ENCODE measurements around the gene SPTY2D1.

DNA sequence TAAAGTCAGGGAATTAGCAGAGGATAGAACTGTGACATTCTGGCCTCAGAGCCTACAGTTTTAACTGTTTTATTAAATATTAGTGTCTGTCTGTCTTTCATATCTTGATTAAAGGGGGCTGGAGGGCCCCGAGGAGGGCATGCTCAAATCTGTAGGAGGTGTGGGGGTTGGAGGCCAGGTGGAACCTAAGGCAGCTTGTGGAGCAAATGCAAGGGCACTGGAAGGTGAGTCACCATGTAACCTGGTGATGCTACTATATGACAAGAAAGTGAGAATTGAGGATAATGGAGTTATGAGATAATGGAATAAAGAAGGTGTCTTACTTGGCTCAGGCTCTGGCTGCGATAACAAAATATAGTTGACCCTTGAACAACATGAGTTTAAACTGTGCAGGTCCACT is 37.1 kb upstream of the SPTY2D1 start:
- TF ChIP-seq, protein P1, sequence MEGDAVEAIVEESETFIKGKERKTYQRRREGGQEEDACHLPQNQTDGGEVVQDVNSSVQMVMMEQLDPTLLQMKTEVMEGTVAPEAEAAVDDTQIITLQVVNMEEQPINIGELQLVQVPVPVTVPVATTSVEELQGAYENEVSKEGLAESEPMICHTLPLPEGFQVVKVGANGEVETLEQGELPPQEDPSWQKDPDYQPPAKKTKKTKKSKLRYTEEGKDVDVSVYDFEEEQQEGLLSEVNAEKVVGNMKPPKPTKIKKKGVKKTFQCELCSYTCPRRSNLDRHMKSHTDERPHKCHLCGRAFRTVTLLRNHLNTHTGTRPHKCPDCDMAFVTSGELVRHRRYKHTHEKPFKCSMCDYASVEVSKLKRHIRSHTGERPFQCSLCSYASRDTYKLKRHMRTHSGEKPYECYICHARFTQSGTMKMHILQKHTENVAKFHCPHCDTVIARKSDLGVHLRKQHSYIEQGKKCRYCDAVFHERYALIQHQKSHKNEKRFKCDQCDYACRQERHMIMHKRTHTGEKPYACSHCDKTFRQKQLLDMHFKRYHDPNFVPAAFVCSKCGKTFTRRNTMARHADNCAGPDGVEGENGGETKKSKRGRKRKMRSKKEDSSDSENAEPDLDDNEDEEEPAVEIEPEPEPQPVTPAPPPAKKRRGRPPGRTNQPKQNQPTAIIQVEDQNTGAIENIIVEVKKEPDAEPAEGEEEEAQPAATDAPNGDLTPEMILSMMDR (conservative IDR thresholded peaks at IDR 0.05; ENCODE audit: low read depth in 2 of 2) = no peak
- no peak for TF ChIP-seq POLR2AphosphoS5 (IDR thresholded peaks at IDR 0.05; ENCODE audit: low read depth)
- no peak for TF ChIP-seq CREB1 (CRISPR knock-in tag; IDR thresholded peaks at IDR 0.05; ENCODE audit: low read depth)
- no peak for TF ChIP-seq NANOG (IDR thresholded peaks at IDR 0.05; ENCODE audit: borderline replicate concordance)
- no peak for TF ChIP-seq EZH2phosphoT487 (IDR thresholded peaks at IDR 0.05; ENCODE audit: unreplicated experiment)
- TF ChIP-seq EZH2 (IDR thresholded peaks at IDR 0.05; ENCODE audit: low read depth, unreplicated experiment) = no peak
- TF ChIP-seq, protein P2, sequence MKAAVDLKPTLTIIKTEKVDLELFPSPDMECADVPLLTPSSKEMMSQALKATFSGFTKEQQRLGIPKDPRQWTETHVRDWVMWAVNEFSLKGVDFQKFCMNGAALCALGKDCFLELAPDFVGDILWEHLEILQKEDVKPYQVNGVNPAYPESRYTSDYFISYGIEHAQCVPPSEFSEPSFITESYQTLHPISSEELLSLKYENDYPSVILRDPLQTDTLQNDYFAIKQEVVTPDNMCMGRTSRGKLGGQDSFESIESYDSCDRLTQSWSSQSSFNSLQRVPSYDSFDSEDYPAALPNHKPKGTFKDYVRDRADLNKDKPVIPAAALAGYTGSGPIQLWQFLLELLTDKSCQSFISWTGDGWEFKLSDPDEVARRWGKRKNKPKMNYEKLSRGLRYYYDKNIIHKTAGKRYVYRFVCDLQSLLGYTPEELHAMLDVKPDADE (IDR thresholded peaks at IDR 0.05) = no peak
- TF ChIP-seq STAT1 (IDR thresholded peaks at IDR 0.05; ENCODE audit: unreplicated experiment) = no peak
- no peak for TF ChIP-seq REST (IDR thresholded peaks at IDR 0.05; ENCODE audit: unreplicated experiment)
- TF ChIP-seq JUNB (IDR thresholded peaks at IDR 0.05; ENCODE audit: unreplicated experiment) = no peak
- no peak for TF ChIP-seq ZNF331 (CRISPR knock-in tag; IDR thresholded peaks at IDR 0.05; ENCODE audit: low read depth)
- no peak for TF ChIP-seq ZNF114 (CRISPR knock-in tag; IDR thresholded peaks at IDR 0.05)
- TF ChIP-seq, protein P3, sequence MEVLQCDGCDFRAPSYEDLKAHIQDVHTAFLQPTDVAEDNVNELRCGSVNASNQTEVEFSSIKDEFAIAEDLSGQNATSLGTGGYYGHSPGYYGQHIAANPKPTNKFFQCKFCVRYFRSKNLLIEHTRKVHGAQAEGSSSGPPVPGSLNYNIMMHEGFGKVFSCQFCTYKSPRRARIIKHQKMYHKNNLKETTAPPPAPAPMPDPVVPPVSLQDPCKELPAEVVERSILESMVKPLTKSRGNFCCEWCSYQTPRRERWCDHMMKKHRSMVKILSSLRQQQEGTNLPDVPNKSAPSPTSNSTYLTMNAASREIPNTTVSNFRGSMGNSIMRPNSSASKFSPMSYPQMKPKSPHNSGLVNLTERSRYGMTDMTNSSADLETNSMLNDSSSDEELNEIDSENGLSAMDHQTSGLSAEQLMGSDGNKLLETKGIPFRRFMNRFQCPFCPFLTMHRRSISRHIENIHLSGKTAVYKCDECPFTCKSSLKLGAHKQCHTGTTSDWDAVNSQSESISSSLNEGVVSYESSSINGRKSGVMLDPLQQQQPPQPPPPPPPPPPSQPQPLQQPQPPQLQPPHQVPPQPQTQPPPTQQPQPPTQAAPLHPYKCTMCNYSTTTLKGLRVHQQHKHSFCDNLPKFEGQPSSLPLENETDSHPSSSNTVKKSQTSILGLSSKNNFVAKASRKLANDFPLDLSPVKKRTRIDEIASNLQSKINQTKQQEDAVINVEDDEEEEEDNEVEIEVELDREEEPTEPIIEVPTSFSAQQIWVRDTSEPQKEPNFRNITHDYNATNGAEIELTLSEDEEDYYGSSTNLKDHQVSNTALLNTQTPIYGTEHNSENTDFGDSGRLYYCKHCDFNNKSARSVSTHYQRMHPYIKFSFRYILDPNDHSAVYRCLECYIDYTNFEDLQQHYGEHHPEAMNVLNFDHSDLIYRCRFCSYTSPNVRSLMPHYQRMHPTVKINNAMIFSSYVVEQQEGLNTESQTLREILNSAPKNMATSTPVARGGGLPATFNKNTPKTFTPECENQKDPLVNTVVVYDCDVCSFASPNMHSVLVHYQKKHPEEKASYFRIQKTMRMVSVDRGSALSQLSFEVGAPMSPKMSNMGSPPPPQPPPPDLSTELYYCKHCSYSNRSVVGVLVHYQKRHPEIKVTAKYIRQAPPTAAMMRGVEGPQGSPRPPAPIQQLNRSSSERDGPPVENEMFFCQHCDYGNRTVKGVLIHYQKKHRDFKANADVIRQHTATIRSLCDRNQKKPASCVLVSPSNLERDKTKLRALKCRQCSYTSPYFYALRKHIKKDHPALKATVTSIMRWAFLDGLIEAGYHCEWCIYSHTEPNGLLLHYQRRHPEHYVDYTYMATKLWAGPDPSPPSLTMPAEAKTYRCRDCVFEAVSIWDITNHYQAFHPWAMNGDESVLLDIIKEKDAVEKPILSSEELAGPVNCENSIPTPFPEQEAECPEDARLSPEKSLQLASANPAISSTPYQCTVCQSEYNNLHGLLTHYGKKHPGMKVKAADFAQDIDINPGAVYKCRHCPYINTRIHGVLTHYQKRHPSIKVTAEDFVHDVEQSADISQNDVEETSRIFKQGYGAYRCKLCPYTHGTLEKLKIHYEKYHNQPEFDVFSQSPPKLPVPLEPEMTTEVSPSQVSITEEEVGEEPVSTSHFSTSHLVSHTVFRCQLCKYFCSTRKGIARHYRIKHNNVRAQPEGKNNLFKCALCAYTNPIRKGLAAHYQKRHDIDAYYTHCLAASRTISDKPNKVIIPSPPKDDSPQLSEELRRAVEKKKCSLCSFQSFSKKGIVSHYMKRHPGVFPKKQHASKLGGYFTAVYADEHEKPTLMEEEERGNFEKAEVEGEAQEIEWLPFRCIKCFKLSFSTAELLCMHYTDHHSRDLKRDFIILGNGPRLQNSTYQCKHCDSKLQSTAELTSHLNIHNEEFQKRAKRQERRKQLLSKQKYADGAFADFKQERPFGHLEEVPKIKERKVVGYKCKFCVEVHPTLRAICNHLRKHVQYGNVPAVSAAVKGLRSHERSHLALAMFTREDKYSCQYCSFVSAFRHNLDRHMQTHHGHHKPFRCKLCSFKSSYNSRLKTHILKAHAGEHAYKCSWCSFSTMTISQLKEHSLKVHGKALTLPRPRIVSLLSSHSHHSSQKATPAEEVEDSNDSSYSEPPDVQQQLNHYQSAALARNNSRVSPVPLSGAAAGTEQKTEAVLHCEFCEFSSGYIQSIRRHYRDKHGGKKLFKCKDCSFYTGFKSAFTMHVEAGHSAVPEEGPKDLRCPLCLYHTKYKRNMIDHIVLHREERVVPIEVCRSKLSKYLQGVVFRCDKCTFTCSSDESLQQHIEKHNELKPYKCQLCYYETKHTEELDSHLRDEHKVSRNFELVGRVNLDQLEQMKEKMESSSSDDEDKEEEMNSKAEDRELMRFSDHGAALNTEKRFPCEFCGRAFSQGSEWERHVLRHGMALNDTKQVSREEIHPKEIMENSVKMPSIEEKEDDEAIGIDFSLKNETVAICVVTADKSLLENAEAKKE (CRISPR knock-in tag; IDR thresholded peaks at IDR 0.05) = no peak

All from GM23338 (cell line).